HEK293T (cell line): ENCODE results near the gene RPS6KA5.
"Not testable (repeated sequence)": the region's sequence is repeated elsewhere in the genome, so short reads cannot be mapped to it uniquely, and the experiment has no call there.

Experiments used
- CTCF ChIA-PET: fragments of 350-600 bp; formaldehyde crosslinking; extraction: SDS; loops from one replicate; lab custom pipeline; 2021; ENCODE audit warnings: antibody characterized with exemption, inconsistent platforms; lab: Yijun Ruan, JAX
- POLR2A ChIA-PET: fragments of 350-600 bp; formaldehyde crosslinking; extraction: SDS; loops from one replicate; lab custom pipeline; 2020; ENCODE audit warnings: antibody characterized with exemption, inconsistent platforms; lab: Yijun Ruan, JAX
- DNase-seq: peaks from one replicate; pipeline ENCODE4 v3.0.0; 2012; ENCODE audit warnings: mixed read lengths; ENCODE audit errors: extremely low spot score
- ARNT ChIP-seq: fragments of 450-650 bp; IDR thresholded peaks from 2 replicates; pipeline ENCODE4 v1.6.1; 2017; ENCODE audit warnings: mild to moderate bottlenecking
- BHLHE40 ChIP-seq: fragments of 450-650 bp; IDR thresholded peaks from 2 replicates; pipeline ENCODE4 v1.6.1; 2016; ENCODE audit warnings: mild to moderate bottlenecking, moderate library complexity, borderline replicate concordance
- CTBP1 ChIP-seq: fragments of 450-650 bp; IDR thresholded peaks from 2 replicates; pipeline ENCODE4 v1.6.1; 2016; ENCODE audit warnings: borderline replicate concordance
- ELF4 ChIP-seq: fragments of 450-650 bp; IDR thresholded peaks from 2 replicates; pipeline ENCODE4 v1.6.1; 2017; ENCODE audit warnings: antibody characterized with exemption
- FOXA1 ChIP-seq: fragments of 450-650 bp; IDR thresholded peaks from 2 replicates; pipeline ENCODE4 v1.6.1; 2016; ENCODE audit warnings: mild to moderate bottlenecking
- FOXK2 ChIP-seq: fragments of 450-650 bp; IDR thresholded peaks from 2 replicates; pipeline ENCODE4 v1.6.1; 2016; ENCODE audit warnings: mild to moderate bottlenecking
- FOXM1 ChIP-seq: fragments of 450-650 bp; IDR thresholded peaks from 2 replicates; pipeline ENCODE4 v1.6.1; 2017; ENCODE audit warnings: mild to moderate bottlenecking, borderline replicate concordance
- HDGF ChIP-seq: fragments of 450-650 bp; IDR thresholded peaks from 2 replicates; pipeline ENCODE4 v1.6.1; 2017; ENCODE audit warnings: antibody characterized with exemption, borderline replicate concordance
- L3MBTL2 ChIP-seq: fragments of 450-650 bp; conservative IDR thresholded peaks from 2 replicates; pipeline ENCODE4 v1.6.1; 2016; ENCODE audit warnings: mild to moderate bottlenecking
- LEF1 ChIP-seq: fragments of 450-650 bp; IDR thresholded peaks from 2 replicates; pipeline ENCODE4 v1.6.1; 2017; ENCODE audit warnings: mild to moderate bottlenecking, borderline replicate concordance
- NFRKB ChIP-seq: fragments of 450-650 bp; IDR thresholded peaks from 2 replicates; pipeline ENCODE4 v1.6.1; 2016; ENCODE audit warnings: mild to moderate bottlenecking, moderate library complexity
- PKNOX1 ChIP-seq: fragments of 450-650 bp; IDR thresholded peaks from 2 replicates; pipeline ENCODE4 v1.6.1; 2016
- SP1 ChIP-seq: fragments of 450-650 bp; IDR thresholded peaks from 2 replicates; pipeline ENCODE4 v1.6.1; 2017
- SUZ12 ChIP-seq: fragments of 450-650 bp; IDR thresholded peaks from 2 replicates; pipeline ENCODE4 v1.6.1; 2016; ENCODE audit warnings: mild to moderate bottlenecking
- TARDBP ChIP-seq: fragments of 450-650 bp; IDR thresholded peaks from 2 replicates; pipeline ENCODE4 v1.6.1; 2016
- ZNF384 ChIP-seq: fragments of 450-650 bp; IDR thresholded peaks from 2 replicates; pipeline ENCODE4 v1.6.1; 2016

Gene RPS6KA5

DNA sequence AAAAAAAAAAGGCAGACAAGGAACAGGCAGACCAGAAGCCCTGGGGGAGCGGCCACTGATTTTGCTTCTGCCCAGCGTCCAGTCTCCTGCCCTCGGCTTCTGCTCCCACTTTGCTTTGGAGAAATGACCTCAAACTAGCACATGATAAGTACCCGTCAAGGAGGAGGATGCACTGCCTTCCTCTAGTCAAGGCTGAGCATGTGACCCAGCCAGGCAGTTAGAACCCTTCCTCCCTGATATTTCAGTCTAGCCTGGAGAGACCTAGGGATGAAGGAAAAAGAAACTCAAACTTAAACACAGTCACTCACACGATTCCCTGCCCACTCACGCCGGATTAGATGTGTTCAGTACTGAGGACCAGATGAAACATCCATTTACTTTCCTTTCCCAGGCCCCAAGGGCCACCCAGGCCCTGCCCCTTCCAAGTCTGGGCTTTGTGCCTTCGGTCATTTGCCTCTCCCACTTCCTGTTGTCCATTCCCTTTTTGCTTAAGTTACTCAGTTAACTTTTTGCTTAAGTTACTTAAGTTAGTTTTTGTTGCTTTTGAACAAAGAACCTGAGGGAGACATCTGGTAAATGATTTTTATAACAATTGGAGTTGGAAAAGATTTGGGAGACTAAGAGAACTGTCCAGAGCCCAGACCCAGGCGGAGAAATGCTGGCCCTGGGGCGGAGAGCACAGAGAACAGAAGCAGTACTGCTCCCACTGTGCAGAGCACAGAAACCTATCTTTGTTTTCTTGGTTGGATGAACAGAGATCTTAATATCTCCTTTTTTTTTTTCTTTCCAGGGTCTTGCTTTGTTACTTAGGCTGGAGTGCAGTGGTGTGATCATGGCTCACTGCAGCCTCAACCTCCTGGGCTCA is 221.2 kb downstream of the RPS6KA5 start:
- POLR2A ChIA-PET: no interaction called here
- TF ChIP-seq TARDBP (no peak), SUZ12 (no peak), ELF4 (no peak), FOXM1 (no peak), FOXA1 (no peak), PKNOX1 (no peak)
- CTCF ChIA-PET: no interaction called here
- no peak for DNase-seq

- DNase-seq, CTCF ChIA-PET, POLR2A ChIA-PET: not testable (repeated sequence)
These were observed 221.9 kb downstream of the RPS6KA5 start for GRCh38 chr14:90838531-90838930.

DNA sequence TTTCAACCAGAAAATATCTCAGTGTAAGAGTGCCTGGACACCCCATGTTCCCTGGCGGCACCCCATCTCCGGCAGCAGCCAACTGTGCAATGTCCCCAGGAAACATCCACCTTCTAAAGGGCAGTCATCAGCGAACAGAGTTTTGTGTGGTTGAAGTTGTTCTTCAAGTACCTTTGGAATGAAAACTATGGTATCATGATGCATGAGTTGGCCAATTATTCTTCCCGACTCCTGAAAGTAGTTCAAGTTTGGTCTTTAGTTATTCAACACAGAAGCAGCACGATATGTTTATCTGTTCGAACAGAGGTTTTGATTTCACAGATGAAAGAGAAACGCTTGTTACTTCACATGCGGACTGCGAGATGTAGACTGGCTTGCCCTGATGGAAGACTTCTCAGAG is 223.1 kb downstream of the RPS6KA5 start:
- CTCF ChIA-PET: no interaction called here
- POLR2A ChIA-PET: no interaction called here

DNA sequence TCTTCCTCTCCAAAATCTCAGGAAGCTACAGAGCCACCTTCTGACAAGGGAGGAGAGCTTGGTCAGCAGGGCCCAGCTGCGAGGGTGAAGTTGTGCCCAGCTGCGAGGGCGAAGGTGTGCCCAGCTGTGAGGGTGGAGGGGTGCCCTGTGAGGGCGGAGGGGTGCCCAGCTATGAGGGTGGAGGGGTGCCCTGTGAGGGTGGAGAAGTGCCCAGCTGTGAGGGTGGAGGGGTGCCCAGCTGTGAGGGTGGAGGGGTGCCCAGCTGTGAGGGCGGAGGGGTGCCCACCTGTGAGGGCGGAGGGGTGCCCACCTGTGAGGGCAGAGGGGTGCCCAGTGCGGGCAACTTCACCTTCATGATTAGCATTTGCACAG is 223.8 kb downstream of the RPS6KA5 start:
- CTCF ChIA-PET: interaction anchor here (0.6 kb wide), 1 partner anchor 11 kb away, joined by 3 read pairs; no protein-coding TSS in a partner anchor
- POLR2A ChIA-PET: interaction anchor here (0.5 kb wide), 1 partner anchor 56 kb away, joined by 3 read pairs; no protein-coding TSS in a partner anchor
- DNase-seq: no peak
- no peak for TF ChIP-seq ARNT
- no peak for TF ChIP-seq CTBP1
- TF ChIP-seq BHLHE40: no peak
- TF ChIP-seq PKNOX1: no peak
- no peak for TF ChIP-seq NFRKB
- no peak for TF ChIP-seq ZNF384
- TF ChIP-seq SUZ12: no peak
- no peak for TF ChIP-seq TARDBP
- TF ChIP-seq ELF4: no peak

More for the DNA sequence above, 223.1 kb downstream of the RPS6KA5 start:
- TF ChIP-seq NFRKB: no peak
- TF ChIP-seq TARDBP: no peak
- no peak for TF ChIP-seq CTBP1
- TF ChIP-seq SP1: no peak
- no peak for TF ChIP-seq ELF4
- no peak for DNase-seq

GRCh38 chr14:90831821-90832220 is 228.6 kb downstream of the RPS6KA5 start:
- POLR2A ChIA-PET: no interaction called here
- TF ChIP-seq FOXM1 (no peak), ELF4 (no peak), PKNOX1 (no peak), FOXK2 (no peak), NFRKB (no peak), ZNF384 (no peak), L3MBTL2 (no peak), TARDBP (no peak)

DNA sequence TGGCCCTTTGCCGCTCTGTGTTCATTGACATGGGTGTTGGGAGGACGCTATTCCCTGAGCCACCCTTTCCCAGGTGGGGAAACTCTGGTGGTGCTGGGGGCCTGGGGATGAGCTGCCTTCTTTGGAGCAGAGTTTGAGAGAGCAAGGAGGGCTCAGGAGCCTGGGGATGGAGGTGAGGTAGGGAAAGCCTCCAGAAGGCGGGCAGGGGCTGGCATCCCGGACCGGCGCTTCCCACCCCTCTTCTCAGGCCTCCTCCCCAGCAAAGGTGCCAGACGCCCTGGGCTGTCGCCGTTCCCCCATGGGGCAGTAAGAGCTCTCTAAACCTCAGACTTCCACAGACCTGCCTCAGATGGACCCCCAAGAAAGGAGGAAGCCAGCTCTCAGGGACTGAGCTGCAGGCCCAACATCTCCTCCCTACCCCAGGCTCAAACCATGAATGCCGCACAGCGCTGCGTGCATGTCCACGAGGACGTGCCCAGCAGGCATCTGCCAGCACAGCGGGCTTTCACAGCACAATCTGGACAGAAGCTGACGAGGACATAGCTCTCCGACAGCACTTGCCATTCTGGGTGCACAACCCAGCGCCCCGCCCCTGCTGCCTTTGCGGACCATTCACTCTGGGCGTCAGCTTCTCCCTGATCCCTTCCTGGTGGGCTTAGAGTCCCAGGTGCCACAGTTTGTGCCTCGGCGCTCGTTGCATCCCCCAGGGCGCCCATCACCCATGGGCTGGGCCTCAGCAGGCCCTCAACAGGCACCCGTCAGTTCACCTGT is 229.3 kb downstream of the RPS6KA5 start:
- TF ChIP-seq ELF4: no peak
- no peak for TF ChIP-seq L3MBTL2
- TF ChIP-seq NFRKB: no peak
- DNase-seq: no peak
- CTCF ChIA-PET: no interaction called here
- POLR2A ChIA-PET: no interaction called here

More at GRCh38 chr14:90831821-90832220, 228.6 kb downstream of the RPS6KA5 start:
- DNase-seq: no peak
- CTCF ChIA-PET: no interaction called here

DNA sequence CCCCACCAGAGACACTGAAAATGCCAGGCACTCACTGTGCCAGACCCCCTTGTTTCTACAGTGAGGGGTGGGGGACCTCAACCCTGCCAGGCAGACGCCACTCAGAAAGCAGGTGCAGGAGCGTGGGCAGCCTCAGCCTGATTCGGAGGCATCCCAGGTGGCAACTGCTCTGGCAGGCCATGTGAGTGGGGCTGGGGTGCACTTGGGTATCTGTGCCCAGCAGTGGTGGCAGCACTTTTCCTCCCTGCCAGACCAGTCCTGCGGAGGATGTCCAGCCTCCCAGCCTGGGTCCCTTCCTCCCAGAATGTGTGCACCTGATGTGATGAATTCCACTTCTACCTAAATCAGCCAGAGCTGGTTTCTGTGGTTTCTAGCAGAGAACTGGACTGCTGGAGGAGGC is 230.8 kb downstream of the RPS6KA5 start:
- CTCF ChIA-PET: no interaction called here
- no peak for DNase-seq
- TF ChIP-seq FOXK2: no peak
- TF ChIP-seq LEF1: no peak
- TF ChIP-seq FOXM1: no peak
- no peak for TF ChIP-seq SUZ12
- no peak for TF ChIP-seq TARDBP
- TF ChIP-seq ELF4: no peak
- TF ChIP-seq FOXA1: no peak
- no peak for TF ChIP-seq CTBP1
- TF ChIP-seq ARNT: no peak
- TF ChIP-seq HDGF: no peak
- no peak for TF ChIP-seq NFRKB
- POLR2A ChIA-PET: no interaction called here
